SU-DHL-6 (cell line): ENCODE measurements around the gene PPM1L.
"Not testable (repeated sequence)": the region's sequence is repeated elsewhere in the genome, so short reads cannot be mapped to it uniquely, and the experiment has no call there.

Source experiments
- H2AFZ ChIP-seq: fragments of 200-600 bp; sonication (generic); 2 replicates; pipeline ENCODE4 v1.6.1; 2014; ENCODE audit warnings: low read depth, mild to moderate bottlenecking, moderate library complexity, mixed read lengths, antibody characterized with exemption, low read length; ENCODE audit not compliant: severe bottlenecking
- H3F3A ChIP-seq: fragments of 200-600 bp; shearing (Covaris generic); 2 replicates; pipeline ENCODE4 v1.6.0; 2016; ENCODE audit warnings: antibody characterized with exemption, mild to moderate bottlenecking; ENCODE audit not compliant: insufficient read depth
- H3K27ac ChIP-seq: fragments of 200-600 bp; sonication (generic); 2 replicates; pipeline ENCODE4 v1.5.1; 2016; ENCODE audit warnings: low read depth, mild to moderate bottlenecking, low read length, moderate library complexity, mixed read lengths
- H3K27me3 ChIP-seq: fragments of 200-600 bp; sonication (generic), shearing (Covaris generic); 2 replicates; pipeline ENCODE4 v1.6.0; 2014; ENCODE audit warnings: mild to moderate bottlenecking, low read length
- H3K36me3 ChIP-seq: fragments of 200-600 bp; sonication (generic); 2 replicates; pipeline ENCODE4 v1.6.1; 2014; ENCODE audit warnings: mild to moderate bottlenecking, low read length, mixed read lengths
- H3K4me2 ChIP-seq: fragments of 300-600, 200-600 bp; shearing (Covaris generic), sonication (generic); 2 replicates; pipeline ENCODE4 v1.6.0; 2014; ENCODE audit warnings: low read length, low read depth, mild to moderate bottlenecking; ENCODE audit not compliant: poor library complexity, severe bottlenecking
- H3K4me3 ChIP-seq: fragments of 200-600 bp; sonication (generic); 2 replicates; pipeline ENCODE4 v1.5.1; 2014; ENCODE audit warnings: antibody characterized with exemption, low read length, mild to moderate bottlenecking, mixed read lengths; ENCODE audit not compliant: insufficient read depth, poor library complexity, severe bottlenecking
- H3K79me2 ChIP-seq: fragments of 200-600 bp; sonication (generic); 2 replicates; pipeline ENCODE4 v1.6.1; 2014; ENCODE audit warnings: mild to moderate bottlenecking, low read length, moderate library complexity; ENCODE audit not compliant: insufficient read depth
- H3K9ac ChIP-seq: fragments of 200-600 bp; sonication (generic); 2 replicates; pipeline ENCODE4 v1.7.0; 2014; ENCODE audit warnings: mild to moderate bottlenecking, low read length
- H3K9me2 ChIP-seq: fragments of 200-600 bp; sonication (generic); replicated peaks from 2 replicates; pipeline ENCODE4 v1.6.1; 2014; ENCODE audit warnings: low read length; ENCODE audit not compliant: insufficient read depth
- H3K9me3 ChIP-seq: fragments of 200-600 bp; sonication (generic); 2 replicates; pipeline ENCODE4 v1.6.1; 2014; ENCODE audit warnings: low read length, mixed read lengths; ENCODE audit not compliant: insufficient read depth
- H4K20me1 ChIP-seq: fragments of 200-600 bp; sonication (generic); 2 replicates; pipeline ENCODE4 v1.6.1; 2014; ENCODE audit warnings: low read depth, mild to moderate bottlenecking, antibody characterized with exemption, low read length, moderate library complexity, mixed read lengths
- EZH2phosphoT487 ChIP-seq: fragments of 200-600 bp; sonication (generic), shearing (Covaris generic); conservative IDR thresholded peaks from 2 replicates; pipeline ENCODE4 v1.6.1; 2018; ENCODE audit warnings: mild to moderate bottlenecking, antibody characterized with exemption, low read length, moderate library complexity, mixed read lengths
- TF ChIP-seq, protein P1 (sequence below): fragments of 200-600 bp; sonication (generic); IDR thresholded peaks from one replicate; pipeline ENCODE4 v1.5.1; 2017; ENCODE audit warnings: antibody characterized with exemption, mild to moderate bottlenecking, low read length, moderate library complexity; ENCODE audit not compliant: insufficient read depth, poor library complexity, severe bottlenecking

Gene PPM1L

DNA sequence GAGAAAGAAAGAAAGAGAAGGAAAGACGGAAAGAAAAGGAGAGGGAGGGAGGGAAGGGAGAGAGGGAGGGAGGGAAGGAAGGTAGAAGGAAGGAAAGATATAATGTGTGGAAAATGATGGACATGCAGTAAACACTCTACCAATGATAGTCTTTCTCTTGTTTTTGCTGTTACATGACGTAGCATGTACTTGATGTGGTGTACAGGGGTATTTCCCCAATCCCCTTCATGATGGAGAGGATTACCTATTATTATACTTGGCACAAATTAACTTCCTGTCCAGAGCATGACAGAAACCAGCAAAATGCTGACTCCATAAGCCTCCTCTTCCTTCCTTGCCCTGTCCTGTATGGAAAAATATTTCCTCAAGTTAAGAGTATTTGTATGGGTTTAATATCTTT, 224.7 kb downstream of the PPM1L start:
- Histone ChIP-seq H2AFZ (no peak overlapping the region), H3K9me3 (no peaks in the 10 kb centered on the region), H3K4me2 (no peak overlapping the region), H3K4me3 (no peak overlapping the region), H3K27ac (no peak overlapping the region), H4K20me1 (no peaks in the 10 kb centered on the region), H3K79me2 (no peaks in the 10 kb centered on the region), H3K9me2 (no peaks in the 10 kb centered on the region), H3K36me3 (no peaks in the 10 kb centered on the region), H3K9ac (no peak overlapping the region), H3F3A (no peaks in the 10 kb centered on the region), H3K27me3 (no peaks in the 10 kb centered on the region)
- no peak for TF ChIP-seq EZH2phosphoT487
- TF ChIP-seq, protein P1, sequence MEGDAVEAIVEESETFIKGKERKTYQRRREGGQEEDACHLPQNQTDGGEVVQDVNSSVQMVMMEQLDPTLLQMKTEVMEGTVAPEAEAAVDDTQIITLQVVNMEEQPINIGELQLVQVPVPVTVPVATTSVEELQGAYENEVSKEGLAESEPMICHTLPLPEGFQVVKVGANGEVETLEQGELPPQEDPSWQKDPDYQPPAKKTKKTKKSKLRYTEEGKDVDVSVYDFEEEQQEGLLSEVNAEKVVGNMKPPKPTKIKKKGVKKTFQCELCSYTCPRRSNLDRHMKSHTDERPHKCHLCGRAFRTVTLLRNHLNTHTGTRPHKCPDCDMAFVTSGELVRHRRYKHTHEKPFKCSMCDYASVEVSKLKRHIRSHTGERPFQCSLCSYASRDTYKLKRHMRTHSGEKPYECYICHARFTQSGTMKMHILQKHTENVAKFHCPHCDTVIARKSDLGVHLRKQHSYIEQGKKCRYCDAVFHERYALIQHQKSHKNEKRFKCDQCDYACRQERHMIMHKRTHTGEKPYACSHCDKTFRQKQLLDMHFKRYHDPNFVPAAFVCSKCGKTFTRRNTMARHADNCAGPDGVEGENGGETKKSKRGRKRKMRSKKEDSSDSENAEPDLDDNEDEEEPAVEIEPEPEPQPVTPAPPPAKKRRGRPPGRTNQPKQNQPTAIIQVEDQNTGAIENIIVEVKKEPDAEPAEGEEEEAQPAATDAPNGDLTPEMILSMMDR = no peak

DNA sequence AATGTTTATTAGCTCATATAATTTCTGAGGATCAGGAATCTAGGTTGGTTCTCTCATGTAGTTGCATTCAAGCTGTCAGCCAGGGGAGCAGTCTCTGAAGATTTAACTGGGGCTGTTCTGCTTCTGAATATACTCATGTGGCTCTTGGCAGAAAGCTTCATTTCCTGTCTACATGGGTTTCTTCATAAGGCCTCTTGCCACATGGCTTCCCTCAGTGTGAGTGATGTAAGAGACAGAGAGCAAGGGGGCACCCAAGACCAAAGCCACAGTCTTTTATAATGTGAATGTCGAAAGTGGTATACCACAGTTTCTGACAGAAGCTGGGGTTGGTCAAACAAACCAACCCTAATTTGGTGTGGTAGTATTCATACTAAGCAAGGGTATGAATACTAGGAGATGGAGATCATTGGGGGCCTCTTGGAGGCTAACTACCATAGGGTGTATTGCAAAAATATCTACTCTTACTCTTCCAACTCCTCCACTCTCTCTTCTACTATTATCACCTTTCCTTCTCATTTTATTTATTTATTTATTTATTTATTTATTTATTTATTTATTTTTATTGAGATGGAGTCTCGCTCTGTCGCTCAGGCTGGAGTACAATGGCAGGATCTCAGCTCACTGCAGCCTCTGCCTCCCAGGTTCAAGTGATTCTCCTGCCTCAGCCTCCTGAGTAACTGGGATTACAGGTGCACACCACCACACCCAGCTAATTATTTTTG, 225.3 kb downstream of the PPM1L start:
- no peak overlapping the region for H3K4me2 ChIP-seq

DNA sequence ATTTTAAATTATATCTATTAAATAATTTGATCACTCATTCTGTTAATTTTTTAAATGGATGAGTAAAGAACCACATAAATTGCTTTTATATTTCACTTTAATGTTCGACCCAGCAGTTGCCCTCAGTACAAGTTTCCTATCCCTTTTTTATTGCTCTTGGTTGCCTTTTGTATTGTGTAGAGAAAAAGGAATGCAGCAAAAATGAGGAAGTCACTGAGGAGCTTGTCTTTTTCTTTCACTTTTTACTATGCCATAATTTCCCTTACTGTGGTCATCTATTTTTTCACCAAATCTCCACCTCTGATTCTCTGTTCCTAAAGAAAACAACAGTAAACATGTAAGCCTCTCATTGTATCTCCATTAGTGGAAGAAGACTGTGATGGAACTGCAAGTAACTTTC, 226.5 kb downstream of the PPM1L start:
- H3K27me3 ChIP-seq = no peaks in the 10 kb centered on the region
- H3K27ac ChIP-seq = no peak overlapping the region
- no peaks in the 10 kb centered on the region for H3K9me3 ChIP-seq
- H2AFZ ChIP-seq = no peak overlapping the region
- H3K4me3 ChIP-seq = no peak overlapping the region
- H3K79me2 ChIP-seq = no peaks in the 10 kb centered on the region
- H4K20me1 ChIP-seq = no peaks in the 10 kb centered on the region
- H3K36me3 ChIP-seq = no peaks in the 10 kb centered on the region
- no peaks in the 10 kb centered on the region for H3K9me2 ChIP-seq
- peak overlapping the region; percentile 19 for H3K4me2 ChIP-seq
- H3K9ac ChIP-seq = no peak overlapping the region
- no peak for TF ChIP-seq EZH2phosphoT487
- TF ChIP-seq, protein P1 = no peak
- H3F3A ChIP-seq = no peaks in the 10 kb centered on the region

More for the DNA sequence above, 225.3 kb downstream of the PPM1L start:
- H3K27ac ChIP-seq = no peak overlapping the region; the same call in 1 of the 2 replicates
- no peaks in the 10 kb centered on the region for H4K20me1 ChIP-seq
- no peaks in the 10 kb centered on the region for H3K9me3 ChIP-seq
- H3K27me3 ChIP-seq = no peaks in the 10 kb centered on the region
- H2AFZ ChIP-seq = peak overlapping the region; percentile 9
- no peaks in the 10 kb centered on the region for H3K36me3 ChIP-seq
- no peak overlapping the region for H3K4me3 ChIP-seq
- H3K9ac ChIP-seq = no peak overlapping the region
- TF ChIP-seq, protein P1 = no peak
- TF ChIP-seq EZH2phosphoT487 = no peak
- H3K79me2 ChIP-seq = no peaks in the 10 kb centered on the region
- H3F3A ChIP-seq = no peaks in the 10 kb centered on the region
- H3K9me2 ChIP-seq = no peaks in the 10 kb centered on the region

DNA sequence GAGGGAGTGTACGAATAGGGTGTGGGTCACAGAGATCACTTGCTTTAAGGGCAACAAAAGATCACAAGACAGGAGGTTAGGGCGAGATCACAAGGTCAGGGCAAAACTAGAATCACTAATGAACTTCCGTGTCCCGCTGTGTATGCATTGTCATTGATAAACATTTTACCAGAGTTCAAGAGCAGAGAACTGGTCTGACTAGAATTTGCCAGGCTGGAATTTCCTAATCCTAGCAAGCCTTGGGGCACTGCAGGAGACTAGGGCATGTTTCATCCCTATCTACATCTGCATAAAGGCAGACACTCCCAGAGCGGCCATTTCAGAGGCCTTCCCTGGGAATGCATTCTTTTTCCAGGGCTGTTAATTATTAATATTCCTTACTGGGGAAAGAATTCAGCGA, 227.9 kb downstream of the PPM1L start:
- not testable (repeated sequence) for H3K27me3 ChIP-seq, H3K36me3 ChIP-seq, H3K9me2 ChIP-seq, H3K4me3 ChIP-seq, H3K9me3 ChIP-seq, H3K4me2 ChIP-seq, H3K9ac ChIP-seq, H3K79me2 ChIP-seq, H2AFZ ChIP-seq, H3K27ac ChIP-seq, H3F3A ChIP-seq, H4K20me1 ChIP-seq
